ENCODE measurements around the gene SMG9.
"Not testable (repeated sequence)": the region's sequence is repeated elsewhere in the genome, so short reads cannot be mapped to it uniquely, and the experiment has no call there.

The SMG9 gene

DNA sequence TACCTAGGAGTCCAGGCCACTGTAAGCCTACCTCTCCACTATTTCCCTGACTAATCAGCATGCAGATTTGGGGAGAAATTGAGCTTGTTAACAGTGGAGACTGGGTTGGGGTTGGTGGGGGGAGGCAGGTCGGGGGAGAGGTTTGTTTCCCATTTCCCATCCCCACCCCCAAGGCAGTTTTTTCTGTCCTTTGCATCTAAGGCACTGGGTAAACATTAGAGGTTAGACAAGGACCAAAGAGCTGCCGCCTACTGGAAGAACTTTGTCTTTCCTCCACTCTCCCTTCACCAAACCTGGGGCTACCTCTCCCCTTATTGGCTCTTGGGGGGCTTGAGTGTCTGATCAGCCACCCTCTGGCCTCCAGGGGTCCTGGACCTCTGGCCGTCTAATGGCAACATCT is 25.1 kb upstream of the SMG9 start:
- DNase-seq: no peak

DNA sequence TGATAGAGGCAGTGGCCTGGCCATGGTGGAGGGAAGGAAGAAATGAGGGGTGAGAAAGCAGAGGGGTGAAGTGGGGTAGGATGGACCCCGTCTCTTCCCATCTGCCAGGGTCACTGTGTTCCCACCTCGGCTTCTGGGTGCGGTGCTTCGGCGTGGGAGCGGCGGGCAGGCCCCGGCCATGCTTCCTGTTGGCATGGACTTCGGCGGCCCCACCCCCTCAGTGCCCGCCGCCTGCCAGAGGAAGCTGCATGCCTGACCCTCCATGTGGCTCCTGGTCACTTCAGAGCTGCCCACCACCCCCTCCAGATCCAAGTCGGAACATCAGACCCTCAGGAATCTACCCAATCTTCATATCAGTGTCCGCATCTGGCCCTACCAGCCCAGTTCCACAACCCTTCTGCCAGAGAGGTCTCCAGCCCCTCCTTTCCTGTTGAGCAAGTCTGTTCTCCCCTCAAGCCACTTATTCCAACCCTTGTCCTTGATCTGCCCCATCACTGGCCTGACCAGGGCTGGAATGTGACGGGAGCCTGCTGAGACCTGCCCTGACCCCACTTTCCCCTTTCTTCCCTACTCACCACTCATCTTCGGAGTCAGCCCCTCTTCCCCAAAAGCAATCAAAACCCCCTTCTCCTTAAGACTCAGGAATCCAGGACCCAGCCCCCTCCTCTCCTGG is 24.5 kb upstream of the SMG9 start:
- DNase-seq: no peak

DNA sequence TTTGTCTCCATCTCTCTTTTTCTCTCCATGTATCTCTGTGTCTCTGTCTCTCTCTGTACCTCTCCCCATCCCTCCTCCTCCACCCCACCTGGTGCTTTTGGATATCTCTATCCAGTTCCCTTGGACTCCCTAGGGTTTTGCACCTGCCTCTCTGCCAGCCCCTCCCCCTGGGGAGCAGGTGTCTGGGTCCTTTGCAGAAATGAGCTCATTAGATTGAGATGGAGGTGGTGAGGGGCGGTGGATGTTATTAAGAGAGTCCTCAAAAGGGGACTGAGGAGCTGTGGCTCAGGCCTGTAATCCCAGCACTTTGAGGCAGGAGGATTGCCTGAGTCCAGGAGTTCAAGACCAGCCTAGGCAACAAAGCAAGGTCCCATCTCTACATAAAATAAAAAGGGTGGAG is 23.9 kb upstream of the SMG9 start:
- peak; percentile 99 for DNase-seq

DNA sequence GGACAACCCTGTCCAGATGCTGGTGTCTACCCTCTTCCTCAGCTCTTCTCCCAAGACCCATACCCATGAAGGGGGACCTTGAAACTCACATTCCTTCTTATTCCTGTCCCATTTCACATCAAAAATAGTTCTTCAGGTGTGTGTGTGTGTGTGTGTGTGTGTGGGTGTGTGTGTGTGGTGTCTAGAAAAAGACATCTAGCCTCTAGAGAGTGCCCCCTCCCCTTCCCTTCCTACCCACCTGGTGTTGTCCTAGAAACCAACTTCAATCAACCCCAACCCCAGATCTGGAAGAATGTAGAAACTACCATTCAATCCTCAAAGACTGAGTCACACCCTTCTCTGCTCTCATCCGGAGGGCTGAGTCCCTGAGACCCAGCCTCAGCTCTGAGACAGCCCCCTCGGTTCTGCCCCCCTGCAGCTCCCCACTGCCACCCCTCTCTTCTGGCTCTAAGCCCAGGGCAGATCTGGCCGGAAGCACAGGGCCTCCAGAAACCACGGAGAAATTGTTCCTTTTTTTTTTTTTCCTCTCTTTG is 22.5 kb upstream of the SMG9 start:
- DNase-seq: peak; percentile 62

DNA sequence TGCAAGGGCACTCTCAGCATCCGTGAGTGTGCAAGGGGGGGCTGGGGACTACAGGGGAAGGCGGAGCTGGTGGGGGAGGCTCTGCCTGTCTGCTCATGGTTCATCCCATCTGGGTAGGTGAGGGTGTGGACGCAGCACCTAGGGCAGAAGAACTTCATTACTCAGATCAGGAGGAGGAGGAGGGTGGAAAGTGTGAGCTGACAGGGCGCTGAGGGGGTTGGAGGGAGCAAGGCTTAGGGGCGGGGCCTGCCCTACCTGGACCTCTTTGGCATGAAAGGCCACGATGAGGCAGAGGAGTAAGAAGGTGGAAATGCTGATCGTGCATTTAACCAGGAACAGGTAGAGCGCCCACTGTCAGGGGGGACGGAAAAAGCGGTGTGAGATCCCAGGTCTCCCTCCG is 21.5 kb upstream of the SMG9 start:
- no peak for DNase-seq

DNA sequence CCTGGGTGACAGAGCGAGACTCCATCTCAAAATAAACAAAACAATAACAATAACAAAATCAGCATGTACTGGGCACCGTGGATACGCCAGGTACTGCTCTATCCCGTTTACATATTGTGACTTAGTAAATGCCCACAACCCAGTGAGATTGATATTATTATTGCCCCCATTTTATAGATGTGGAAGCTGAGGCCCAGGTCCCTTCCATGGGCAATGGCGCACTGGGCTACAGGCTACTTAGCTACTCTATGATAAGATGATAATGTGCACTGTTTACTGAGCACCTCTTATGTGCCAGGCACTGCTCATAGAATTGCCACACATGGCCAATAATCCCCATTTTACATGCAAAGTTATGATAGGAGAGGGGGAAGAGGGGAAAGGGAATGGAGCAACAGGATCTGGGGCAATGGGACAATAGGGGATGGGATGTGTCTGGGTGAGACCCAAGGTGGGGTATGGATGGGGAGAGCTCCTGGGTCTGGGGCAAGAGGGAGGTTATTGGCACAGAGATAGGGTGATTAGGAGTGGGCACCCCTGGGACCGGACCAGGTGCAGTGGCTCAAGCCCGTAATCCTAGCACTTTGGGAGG is 20.6 kb upstream of the SMG9 start:
- DNase-seq: no peak

DNA sequence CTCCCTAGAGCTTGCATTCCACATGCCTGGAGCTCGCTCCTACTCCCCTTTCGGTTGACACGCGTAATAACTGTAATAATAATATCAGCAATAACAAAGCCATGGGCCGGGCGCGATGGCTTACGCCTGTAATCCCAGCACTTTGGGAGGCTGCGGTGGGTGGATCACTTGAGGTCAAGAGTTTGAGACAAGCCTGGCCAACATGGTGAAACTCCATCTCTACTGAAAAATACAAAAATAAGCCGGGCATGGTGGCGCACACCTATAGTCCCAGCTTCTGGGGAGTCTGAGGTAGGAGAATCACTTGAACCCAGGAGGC is 20.1 kb upstream of the SMG9 start:
- not testable (repeated sequence) for DNase-seq

DNA sequence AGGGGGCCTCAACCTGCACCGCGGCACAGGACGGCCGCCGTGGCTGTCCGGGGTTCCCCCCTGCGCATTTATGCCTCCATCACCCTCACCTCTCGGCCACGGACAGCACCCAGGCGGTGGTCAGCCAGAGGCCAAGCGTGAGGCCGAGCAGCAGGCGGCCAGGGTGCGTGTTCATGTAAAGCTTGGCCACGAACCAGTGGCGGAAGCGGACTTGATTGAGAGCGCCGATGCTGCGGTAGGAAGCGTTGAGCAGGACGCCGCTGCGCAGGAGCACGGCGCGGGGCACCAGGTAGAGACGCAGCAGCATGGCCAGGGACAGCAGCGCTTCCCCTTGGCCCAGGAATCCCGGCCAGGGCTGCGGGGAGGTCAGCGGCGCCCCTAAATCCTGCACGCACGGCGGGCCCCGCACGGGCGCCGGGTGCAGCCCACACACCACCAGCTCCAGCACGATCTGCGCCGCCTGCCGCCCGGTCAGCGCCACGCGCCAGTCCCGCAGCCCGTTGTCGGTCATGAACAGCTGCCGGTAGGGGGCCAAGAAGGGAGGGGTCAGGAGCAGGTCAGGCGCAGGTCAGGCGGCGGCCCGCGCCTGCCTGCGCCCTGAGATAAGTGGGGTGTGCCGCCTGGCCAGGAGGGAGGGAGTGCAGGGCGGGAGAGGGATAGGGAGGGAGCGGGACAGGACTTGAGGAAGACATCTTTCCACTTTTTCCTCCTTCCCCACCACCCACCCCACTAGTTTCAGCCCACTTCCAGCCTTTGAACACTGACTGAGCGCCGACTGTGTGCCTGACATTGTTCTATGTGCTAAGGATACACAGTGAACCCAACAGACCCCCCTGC is 19.6 kb upstream of the SMG9 start:
- DNase-seq: no peak

DNA sequence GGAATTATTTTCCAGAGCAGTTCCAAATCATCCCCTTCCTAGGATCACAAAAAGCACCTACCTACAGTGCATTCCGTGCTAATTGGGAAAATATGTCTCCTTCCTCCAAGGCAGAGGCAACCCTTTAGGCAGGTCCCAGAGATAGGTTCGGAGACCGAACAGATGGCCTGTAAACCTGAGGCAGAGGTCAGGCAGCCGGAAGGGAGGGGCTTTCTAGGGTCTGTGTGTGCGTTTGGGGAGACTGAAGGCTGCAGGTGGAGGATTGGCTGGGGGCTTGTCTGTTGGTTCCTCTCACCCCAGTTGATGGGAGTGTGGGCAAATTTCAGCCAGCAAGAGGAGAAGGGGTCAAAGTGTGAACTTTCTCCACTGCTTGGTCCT is 19.0 kb upstream of the SMG9 start:
- no peak for DNase-seq

DNA sequence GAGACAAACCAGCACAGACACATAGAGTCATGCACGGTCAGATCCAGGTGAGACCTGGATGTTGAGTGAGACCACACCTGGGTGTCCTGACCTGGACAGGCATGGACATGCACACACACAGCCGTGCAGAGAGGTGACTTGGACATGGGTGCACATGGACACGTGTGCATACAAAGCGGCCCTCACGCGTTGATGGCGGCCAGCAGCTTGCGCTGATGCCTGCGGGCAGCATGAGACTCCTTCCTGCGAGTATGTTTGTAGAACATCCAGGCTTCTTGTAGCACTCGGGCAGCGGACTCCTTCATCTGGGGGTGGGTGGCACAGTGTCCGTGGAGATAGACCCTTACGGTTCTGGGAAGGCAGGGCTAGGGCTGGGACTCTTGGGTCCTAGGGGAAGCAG is 14.5 kb upstream of the SMG9 start:
- no peak for DNase-seq

DNA sequence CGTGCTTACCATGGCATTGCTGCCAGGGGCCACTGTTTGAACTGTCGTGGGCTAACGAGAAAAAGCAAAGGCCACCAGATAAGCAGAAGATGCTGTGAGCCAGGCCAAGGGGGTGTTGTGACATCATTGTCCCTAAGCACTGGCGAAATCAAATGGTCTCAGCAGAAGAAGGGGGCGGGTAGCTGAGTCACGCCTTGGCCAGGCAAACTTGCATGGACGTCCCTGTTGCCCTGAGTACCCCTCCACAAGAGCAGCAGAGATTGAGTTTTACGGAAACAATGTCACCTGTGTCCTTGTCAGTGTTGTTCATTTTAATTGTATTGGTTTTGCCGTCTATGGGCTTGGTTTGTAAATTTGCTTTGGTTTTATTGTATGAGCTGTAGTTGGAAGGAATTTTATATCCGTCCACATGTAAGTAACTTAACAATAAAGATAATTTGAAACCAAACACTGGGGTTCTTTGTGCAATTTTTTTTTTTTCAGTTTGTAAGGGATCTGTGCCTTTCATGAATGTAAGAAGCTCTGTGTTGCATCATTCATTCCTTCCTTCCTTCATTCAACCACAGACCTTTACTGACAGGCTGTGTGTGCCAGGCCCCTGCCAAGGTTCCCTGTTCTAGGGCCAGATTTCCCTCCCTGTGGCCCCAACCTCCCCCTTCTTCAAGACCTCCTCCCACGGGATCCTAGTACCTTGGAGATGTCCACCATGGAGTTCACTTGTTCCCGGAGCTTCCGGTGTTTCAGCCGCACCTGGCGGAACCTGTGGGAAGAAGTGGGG is 13.7 kb upstream of the SMG9 start:
- DNase-seq: no peak

DNA sequence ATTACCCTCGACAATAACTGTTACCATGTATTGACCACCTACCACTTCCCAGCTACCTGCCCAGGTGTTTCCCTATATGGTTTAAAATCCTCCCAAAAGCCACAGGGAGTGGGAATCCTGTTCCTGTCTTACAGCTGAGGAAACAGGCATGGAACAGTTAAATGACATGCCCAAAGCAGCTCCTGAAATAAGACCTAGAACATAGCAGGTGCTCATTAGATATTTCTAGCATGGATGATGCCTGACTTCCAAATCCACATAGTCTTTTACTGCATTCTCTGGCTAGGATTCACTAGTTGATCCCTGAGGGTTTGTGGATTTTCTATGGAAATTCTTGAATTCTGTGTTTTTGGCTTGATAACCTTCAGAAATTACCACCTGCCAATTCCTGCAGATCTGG is 13.1 kb upstream of the SMG9 start:
- DNase-seq: no peak

DNA sequence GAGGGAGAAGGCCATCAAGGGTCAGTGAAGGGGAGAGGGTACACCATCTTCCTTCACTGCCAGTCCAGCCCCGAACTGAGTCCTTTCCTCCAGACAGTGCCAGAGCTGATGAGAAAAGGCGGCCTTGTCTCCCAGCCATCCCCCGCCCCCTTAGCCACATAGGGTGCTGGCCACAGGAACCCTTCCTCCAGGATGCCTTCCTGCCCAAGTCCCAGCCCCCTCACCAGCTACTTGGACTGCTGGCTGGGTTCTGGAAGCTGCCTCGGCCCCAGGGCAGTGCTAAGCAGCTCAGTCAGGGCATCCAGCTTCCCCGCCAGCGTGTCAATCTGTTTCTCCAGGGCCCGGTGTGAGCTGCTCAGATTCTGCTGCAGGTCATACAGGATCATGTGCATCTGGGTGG is 12.6 kb upstream of the SMG9 start:
- no peak for DNase-seq

DNA sequence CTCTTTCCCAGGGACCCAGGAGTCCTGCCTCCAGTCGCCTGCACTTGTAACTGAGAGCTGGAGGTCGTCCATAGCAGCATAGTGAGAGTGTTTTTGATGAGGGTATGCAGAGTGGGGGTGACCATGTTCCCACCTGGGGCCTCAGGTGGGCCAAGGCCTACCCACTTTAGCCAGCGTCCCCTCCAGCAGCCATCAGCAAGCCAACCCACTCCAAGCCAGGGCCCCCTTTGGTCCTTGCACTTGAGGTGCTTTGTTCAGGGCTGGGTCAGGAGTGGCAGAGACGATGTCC is 11.9 kb upstream of the SMG9 start:
- DNase-seq: no peak

DNA sequence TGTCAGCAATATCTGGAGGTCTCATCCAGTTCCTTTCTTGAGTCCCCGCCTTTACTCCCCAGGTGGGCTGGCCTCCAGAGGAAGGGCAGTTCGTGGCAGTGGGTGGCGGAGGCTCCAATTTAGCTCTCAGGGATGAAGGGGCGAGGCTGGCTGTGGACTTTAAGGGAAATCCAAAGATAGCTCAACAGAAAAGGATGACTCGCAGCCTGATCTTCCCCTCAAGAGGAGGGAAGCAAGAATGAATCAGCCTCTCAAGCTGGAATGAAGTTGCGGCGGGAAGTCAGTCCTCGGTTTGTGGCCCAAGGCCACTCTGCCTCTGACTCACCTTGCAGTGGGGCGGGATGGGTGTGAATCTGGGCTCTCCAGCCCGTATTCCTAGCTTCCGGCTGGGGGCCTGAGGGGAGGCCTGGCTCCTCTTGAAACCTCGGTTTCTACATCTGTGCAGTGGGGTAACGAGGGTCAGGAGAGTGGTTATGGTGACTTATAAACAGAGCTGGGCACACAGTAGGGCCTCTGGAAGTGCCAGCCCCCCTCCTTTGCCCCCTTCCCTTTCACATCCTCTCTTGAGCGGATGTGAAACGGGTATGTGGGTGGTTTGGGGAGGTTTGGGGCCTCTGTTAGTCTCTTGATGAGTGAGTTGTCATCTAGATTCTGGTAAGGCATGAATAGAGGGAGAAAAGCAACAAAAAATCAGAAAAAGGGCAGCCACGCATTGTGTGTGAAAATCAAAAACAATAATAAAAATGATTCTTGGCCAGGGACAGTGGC is 10.5 kb upstream of the SMG9 start:
- DNase-seq: no peak

DNA sequence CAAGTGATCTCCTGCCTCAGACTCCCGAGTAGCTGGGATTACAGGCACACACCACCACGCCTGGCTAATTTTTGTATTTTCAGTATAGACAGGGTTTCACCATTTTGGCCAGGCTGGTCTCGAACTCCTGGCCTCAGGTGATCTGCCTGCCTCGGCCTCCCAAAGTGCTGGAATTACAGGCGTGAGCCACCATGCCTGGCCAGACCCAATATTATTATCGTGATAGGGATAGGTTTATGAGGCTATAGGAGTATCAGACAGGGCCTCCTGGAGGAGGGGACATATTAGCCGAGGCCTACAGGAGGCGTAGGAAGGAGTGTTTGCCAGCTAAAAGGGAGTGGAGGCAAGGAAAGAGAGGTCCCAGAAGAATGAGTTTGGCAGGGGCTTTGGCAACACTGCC is 9.9 kb upstream of the SMG9 start:
- DNase-seq: not testable (repeated sequence)

DNA sequence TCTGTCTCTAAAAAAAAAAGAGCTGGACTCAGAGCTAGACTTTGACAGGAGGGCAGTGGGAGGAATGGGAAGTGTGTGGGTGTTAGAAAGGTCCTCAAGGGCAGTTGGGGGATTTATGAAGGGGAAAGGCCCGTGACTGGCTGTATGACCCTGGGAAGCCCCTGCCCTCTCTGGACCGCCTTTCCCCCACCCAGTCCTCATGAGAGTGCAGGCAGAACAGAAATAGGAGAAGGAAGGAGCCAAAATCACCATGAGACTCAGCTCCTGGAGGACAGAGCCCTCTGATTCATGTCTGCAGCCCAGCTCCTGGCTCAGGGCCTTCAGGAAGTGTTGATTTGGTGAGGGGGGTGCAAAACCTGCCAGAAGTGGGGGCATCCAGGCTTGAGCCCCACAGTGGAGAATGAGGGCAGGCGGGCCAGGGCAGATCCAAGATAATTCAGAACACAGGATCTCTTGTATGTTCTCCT is 8.7 kb upstream of the SMG9 start:
- DNase-seq: no peak

DNA sequence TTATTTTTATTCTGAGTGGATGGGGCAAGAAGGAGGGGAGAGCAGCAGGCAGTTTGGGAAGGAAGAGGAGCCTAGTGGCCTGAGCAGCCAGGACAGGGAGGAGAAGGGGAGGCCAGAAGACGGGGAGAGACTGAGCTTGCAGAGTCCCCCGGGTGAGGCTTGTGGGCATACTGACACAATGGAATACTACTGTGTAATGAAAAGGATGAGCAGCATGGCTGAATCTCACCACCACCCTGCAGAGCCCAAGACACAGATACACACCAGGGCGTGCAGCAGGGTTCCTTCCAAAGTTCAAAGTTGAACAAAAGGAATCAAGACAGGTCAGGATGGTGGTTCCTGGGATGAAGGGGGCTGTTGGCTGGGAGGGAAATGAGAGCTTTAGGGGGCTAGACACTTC is 8.1 kb upstream of the SMG9 start:
- no peak for DNase-seq

DNA sequence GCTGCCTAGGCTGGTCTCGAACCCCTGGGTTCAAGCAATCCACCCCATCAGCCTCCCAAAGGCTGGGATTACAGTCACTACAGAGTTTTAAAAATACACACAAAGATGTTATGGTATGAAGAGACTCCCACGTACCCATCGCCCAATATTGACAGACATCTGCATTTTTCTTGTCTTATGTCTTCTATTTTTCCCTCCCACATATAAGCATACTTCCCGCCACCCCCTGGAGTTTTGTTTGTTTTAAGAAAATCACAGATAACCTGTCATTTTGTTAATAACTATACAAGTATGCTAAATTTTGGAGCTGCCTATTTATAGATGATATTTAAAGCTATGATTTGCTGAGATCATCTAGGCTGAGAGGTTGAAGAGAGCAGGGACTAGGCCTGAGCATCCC is 6.2 kb upstream of the SMG9 start:
- DNase-seq: no peak

DNA sequence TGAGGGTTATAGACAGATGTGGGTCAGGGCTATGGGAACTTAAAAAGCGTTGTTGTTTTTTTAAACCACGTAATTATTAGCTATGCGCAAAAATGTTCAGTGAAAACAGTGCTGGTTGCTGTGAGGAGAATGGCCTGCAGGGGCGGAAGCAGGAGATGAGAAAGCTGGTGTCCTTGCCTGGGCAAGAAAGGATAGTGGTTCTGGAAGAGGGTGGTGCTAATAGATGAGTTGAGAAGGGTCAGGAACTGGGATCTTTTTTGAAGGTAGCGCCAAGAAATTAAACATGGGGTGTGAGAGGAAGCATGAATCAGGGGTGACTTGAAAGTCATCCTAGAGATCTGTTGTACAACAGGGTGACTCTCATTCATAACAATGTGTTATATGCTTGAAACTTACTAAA is 4.8 kb upstream of the SMG9 start:
- peak; percentile 34 for DNase-seq

DNA sequence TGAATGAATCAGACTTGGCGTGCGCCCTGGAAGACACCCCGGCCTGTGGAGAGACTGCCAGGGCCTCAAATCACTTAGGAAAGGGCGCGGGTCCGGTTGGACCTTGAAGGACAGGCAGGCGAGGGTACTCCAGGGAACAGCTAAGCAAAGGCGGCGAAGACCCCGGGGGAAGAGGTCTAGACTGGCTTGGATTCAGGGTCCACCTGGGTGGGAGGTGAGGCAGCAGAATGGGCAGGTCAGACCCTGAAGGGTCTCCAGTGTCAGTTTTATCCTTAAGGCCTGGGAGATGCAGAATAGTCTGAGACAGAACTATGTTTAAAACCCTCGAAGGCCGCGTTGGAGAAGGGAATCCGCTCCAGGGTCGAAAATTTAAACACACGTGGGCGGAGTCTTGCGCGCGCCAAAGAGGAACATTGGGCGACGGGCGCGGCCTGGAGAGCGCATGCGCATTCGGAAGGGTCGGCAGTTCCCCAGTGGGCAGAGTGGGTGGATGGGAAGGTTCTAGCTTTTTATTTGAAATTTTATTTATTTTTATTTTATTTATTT is 567 bp upstream of the SMG9 start:
- DNase-seq: peak; percentile 89

DNA sequence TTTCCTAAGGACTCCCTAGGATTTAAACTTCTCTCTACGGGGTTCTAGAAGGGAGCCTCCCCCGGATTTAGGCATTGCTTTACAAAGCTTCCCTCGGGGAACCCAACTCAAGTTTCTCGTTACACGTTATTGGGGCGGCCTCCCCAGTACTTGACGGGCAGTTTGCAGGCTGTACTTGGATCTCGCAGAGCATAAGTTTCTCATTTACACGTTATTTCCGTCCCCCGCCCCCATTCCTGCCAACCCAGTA is 584 bp downstream of the SMG9 start:
- no peak for DNase-seq
